ENCODE results near the gene TRAF3IP1.
"Not testable (repeated sequence)": the region's sequence is repeated elsewhere in the genome, so short reads cannot be mapped to it uniquely, and the experiment has no call there.

DNA sequence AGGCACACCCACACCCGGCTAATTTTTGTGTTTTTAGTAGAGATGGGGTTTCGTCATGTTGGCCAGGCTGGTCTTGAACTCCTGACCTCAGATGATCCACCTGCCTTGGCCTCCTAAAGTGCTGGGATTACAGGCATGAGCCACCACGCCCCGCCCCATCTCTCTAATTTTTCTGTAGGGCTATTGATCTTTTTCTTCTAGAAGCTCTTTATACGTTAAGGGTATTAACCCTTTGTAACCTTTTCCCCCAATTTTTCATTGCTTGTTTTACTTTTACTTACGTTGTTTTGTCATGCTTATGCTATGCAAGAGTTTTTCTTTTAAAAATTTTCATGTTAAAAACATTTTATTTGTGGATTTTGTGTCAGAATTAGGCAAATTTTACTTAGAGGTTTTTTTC, 121.9 kb downstream of the TRAF3IP1 start:
- TF ChIP-seq EZH2 (IDR thresholded peaks at IDR 0.05); POLR2AphosphoS5 (IDR thresholded peaks at IDR 0.05; ENCODE audit: borderline replicate concordance, low read depth, low read length); FOXP2 (optimal IDR thresholded peaks at IDR 0.05; ENCODE audit: control extremely low read depth, extremely low read length, insufficient read depth): not testable (repeated sequence)
